Type B pancreatic cell (in vitro differentiated cells): ENCODE data around the gene OPN4. TPM values are rescaled to one million over a fixed set of nuclear protein-coding genes. Genes with fewer than 3 reads are reported as not detected.

Source experiments
- DNase-seq: peaks from one replicate; pipeline ENCODE4 v3.0.0; 2021; ENCODE audit warnings: mixed read lengths; ENCODE audit not compliant: unreplicated experiment; ENCODE audit errors: extremely low spot score
- H3K27ac Mint-ChIP-seq: 2 replicates; pipeline ENCODE4 v1.8.0; 2021; ENCODE audit warnings: mild to moderate bottlenecking, mixed read lengths
- H3K27me3 Mint-ChIP-seq: 2 replicates; pipeline ENCODE4 v1.8.0; 2021; ENCODE audit warnings: mixed read lengths
- H3K36me3 Mint-ChIP-seq: 2 replicates; pipeline ENCODE4 v1.8.0; 2021; ENCODE audit warnings: mixed read lengths
- H3K4me1 Mint-ChIP-seq: one replicate; pipeline ENCODE4 v1.8.0; 2021; ENCODE audit warnings: mixed read lengths; ENCODE audit not compliant: unreplicated experiment
- H3K4me3 Mint-ChIP-seq: 2 replicates; pipeline ENCODE4 v1.8.0; 2021; ENCODE audit warnings: mild to moderate bottlenecking, mixed read lengths
- H3K9me3 Mint-ChIP-seq: 2 replicates; pipeline ENCODE4 v1.8.0; 2021; ENCODE audit warnings: mixed read lengths
- total RNA-seq: library from RNA; stranded (reverse); gene quantifications from 2 replicates; pipeline ENCODE4 v1.2.1, GENCODE V29; 2021; ENCODE audit warnings: low replicate concordance
- TF ChIP-seq, protein P1 (sequence below): fragments of 200-600 bp; sonication (generic); conservative IDR thresholded peaks from 2 replicates; pipeline ENCODE4 v1.5.0; 2021; ENCODE audit warnings: antibody characterized with exemption, mild to moderate bottlenecking

OPN4 gene
- total RNA-seq, 1 donor from 2014 or later, result not detected

- Mint-ChIP-seq H3K4me1 (peaks cover 20% of the 10 kb centered on the region), H3K27me3 (peaks cover 4% of the 10 kb centered on the region), H3K4me3 (no peak overlapping the region), H3K27ac (no peak overlapping the region), H3K36me3 (no peaks in the 10 kb centered on the region), H3K9me3 (no peaks in the 10 kb centered on the region)
- no peak for DNase-seq
- TF ChIP-seq, protein P1, sequence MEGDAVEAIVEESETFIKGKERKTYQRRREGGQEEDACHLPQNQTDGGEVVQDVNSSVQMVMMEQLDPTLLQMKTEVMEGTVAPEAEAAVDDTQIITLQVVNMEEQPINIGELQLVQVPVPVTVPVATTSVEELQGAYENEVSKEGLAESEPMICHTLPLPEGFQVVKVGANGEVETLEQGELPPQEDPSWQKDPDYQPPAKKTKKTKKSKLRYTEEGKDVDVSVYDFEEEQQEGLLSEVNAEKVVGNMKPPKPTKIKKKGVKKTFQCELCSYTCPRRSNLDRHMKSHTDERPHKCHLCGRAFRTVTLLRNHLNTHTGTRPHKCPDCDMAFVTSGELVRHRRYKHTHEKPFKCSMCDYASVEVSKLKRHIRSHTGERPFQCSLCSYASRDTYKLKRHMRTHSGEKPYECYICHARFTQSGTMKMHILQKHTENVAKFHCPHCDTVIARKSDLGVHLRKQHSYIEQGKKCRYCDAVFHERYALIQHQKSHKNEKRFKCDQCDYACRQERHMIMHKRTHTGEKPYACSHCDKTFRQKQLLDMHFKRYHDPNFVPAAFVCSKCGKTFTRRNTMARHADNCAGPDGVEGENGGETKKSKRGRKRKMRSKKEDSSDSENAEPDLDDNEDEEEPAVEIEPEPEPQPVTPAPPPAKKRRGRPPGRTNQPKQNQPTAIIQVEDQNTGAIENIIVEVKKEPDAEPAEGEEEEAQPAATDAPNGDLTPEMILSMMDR, result no peak
Measured at GRCh38 chr10:86692664-86693063, 38.3 kb downstream of the OPN4 start.

DNA sequence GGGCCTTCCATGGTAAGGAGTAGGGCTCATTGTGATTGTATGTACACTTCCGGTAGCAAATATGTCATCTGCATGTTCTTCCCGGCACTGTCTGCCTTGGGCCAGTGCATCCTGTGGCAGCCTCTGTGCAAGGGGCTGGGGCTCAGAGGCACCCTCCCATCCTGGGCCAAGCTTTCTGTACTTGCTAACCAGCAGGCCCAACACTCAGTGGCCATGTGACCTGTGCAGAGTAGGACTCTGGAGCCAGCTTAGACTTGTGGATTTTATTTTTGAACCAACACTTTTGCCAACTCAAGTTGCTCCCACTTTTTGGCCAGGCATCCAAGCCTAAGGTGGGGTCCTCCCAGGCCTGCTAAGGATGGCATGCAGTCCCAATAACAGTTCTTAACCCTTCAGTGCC lies 38.9 kb downstream of the OPN4 start:
- H3K4me3 Mint-ChIP-seq, result no peak overlapping the region
- no peak overlapping the region for H3K27ac Mint-ChIP-seq
- H3K4me1 Mint-ChIP-seq, result peaks cover 13% of the 10 kb centered on the region
- no peaks in the 10 kb centered on the region for H3K9me3 Mint-ChIP-seq
- TF ChIP-seq, protein P1, result no peak
- no peaks in the 10 kb centered on the region for H3K36me3 Mint-ChIP-seq
- no peak for DNase-seq
- H3K27me3 Mint-ChIP-seq, result peaks cover 4% of the 10 kb centered on the region

- no peaks in the 10 kb centered on the region for H3K9me3 Mint-ChIP-seq
- peaks cover 4% of the 10 kb centered on the region for H3K27me3 Mint-ChIP-seq
- H3K36me3 Mint-ChIP-seq, result no peaks in the 10 kb centered on the region
- peak overlapping the region; percentile 25 for H3K27ac Mint-ChIP-seq
- TF ChIP-seq, protein P1, result peak; percentile 83
- no peak for DNase-seq
- H3K4me1 Mint-ChIP-seq, result peaks cover 10% of the 10 kb centered on the region
- no peak overlapping the region for H3K4me3 Mint-ChIP-seq
Measured at GRCh38 chr10:86693721-86694369, 39.5 kb downstream of the OPN4 start.

GRCh38 chr10:86698207-86698940 lies 44.0 kb downstream of the OPN4 start:
- no peak overlapping the region for H3K4me3 Mint-ChIP-seq
- H3K4me1 Mint-ChIP-seq, result peaks cover 7% of the 10 kb centered on the region
- no peaks in the 10 kb centered on the region for H3K9me3 Mint-ChIP-seq
- H3K27me3 Mint-ChIP-seq, result peaks cover 4% of the 10 kb centered on the region
- no peaks in the 10 kb centered on the region for H3K36me3 Mint-ChIP-seq
- H3K27ac Mint-ChIP-seq, result no peak overlapping the region
- no peak for DNase-seq
- TF ChIP-seq, protein P1, result no peak

DNA sequence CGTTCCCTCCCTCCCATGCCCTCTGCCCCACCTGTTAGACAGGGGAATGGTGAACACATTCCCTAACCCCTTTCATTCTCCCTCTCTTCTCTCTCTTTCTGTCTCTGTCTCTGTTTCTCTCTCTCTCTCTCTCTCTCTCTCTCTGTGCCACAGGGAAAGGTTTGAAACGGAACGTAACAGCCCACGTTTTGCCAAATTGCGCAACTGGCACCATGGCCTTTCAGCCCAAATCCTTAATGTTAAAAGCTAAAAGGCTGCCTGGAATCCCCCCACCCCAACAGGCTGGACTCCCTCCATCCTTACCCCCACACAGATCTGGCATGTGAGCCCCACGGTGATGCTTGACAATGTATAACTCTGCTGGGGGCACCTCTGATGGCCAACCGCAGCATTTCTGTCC lies 44.8 kb downstream of the OPN4 start:
- TF ChIP-seq, protein P1, result no peak
- Mint-ChIP-seq H3K27me3 (peaks cover 4% of the 10 kb centered on the region), H3K9me3 (no peaks in the 10 kb centered on the region), H3K4me3 (no peak overlapping the region), H3K4me1 (no peaks in the 10 kb centered on the region), H3K36me3 (no peaks in the 10 kb centered on the region), H3K27ac (no peak overlapping the region)
- no peak for DNase-seq
